ENCODE measurements around the gene EIF2S3B.

The EIF2S3B gene

GRCh38 chr12:10551375-10551774 is 45.7 kb downstream of the EIF2S3B start:
- in situ Hi-C loops (cut with MboI; ENCODE audit: low pct_unique_long_range_greater_than_20kb, low sequenced_read_pairs): no loop called here
- no peak for DNase-seq

- DNase-seq: no peak
- in situ Hi-C loops (cut with MboI; ENCODE audit: low pct_unique_long_range_greater_than_20kb, low sequenced_read_pairs): no loop called here
These were observed 47.5 kb downstream of the EIF2S3B start for GRCh38 chr12:10553148-10553547.

- in situ Hi-C loops (cut with MboI; ENCODE audit: low pct_unique_long_range_greater_than_20kb, low sequenced_read_pairs): no loop called here
- no peak for DNase-seq
These were observed 48.6 kb downstream of the EIF2S3B start for GRCh38 chr12:10554228-10554755.

GRCh38 chr12:10554756-10555481 is 49.2 kb downstream of the EIF2S3B start:
- in situ Hi-C loops (cut with MboI; ENCODE audit: low pct_unique_long_range_greater_than_20kb, low sequenced_read_pairs): no loop called here
- DNase-seq: no peak

GRCh38 chr12:10557329-10557728 is 51.6 kb downstream of the EIF2S3B start:
- no peak for DNase-seq
- in situ Hi-C loops (cut with MboI; ENCODE audit: low pct_unique_long_range_greater_than_20kb, low sequenced_read_pairs): no loop called here

GRCh38 chr12:10557766-10558165 is 52.1 kb downstream of the EIF2S3B start:
- no peak for DNase-seq
- in situ Hi-C loops (cut with MboI; ENCODE audit: low pct_unique_long_range_greater_than_20kb, low sequenced_read_pairs): no loop called here

Measured in KBM-7 (cell line).